ENCODE measurements around the gene MARCHF2.

DNA sequence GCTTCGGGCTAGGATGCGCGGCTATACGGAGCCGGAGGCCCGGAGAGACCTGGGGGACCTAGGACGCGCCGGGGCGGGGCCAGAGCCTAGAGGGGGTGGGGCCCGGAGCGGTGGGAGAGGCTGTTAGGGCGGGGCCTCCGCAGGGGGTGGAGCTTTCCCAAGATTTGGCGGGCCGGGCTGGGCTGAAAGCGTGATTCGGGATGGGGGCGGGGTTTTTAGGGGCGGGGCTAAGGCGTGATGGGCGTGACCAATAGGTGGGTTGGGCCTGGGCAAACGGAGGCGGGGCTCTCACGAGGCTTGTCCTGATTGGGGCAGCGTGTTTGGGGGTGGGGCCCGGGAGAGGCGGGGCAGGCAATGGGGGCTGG, 22.5 kb upstream of the MARCHF2 start:
- no peak for TF ChIP-seq POLR2AphosphoS5 (IDR thresholded peaks at IDR 0.05)
- TF ChIP-seq, protein P1, sequence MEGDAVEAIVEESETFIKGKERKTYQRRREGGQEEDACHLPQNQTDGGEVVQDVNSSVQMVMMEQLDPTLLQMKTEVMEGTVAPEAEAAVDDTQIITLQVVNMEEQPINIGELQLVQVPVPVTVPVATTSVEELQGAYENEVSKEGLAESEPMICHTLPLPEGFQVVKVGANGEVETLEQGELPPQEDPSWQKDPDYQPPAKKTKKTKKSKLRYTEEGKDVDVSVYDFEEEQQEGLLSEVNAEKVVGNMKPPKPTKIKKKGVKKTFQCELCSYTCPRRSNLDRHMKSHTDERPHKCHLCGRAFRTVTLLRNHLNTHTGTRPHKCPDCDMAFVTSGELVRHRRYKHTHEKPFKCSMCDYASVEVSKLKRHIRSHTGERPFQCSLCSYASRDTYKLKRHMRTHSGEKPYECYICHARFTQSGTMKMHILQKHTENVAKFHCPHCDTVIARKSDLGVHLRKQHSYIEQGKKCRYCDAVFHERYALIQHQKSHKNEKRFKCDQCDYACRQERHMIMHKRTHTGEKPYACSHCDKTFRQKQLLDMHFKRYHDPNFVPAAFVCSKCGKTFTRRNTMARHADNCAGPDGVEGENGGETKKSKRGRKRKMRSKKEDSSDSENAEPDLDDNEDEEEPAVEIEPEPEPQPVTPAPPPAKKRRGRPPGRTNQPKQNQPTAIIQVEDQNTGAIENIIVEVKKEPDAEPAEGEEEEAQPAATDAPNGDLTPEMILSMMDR (IDR thresholded peaks at IDR 0.05): no peak
- TF ChIP-seq POLR2A (IDR thresholded peaks at IDR 0.05): peak; percentile 34

Measured in transverse colon (tissue), 4 donors.